DMS153 (cell line): ENCODE results near the gene VEGFD.
"Not testable (repeated sequence)": the region's sequence is repeated elsewhere in the genome, so short reads cannot be mapped to it uniquely, and the experiment has no call there.

ENCODE experiments used
- DNase-seq: peaks from one replicate; lab custom pipeline; 2025; lab: John Stamatoyannopoulos, UW

Gene VEGFD

DNA sequence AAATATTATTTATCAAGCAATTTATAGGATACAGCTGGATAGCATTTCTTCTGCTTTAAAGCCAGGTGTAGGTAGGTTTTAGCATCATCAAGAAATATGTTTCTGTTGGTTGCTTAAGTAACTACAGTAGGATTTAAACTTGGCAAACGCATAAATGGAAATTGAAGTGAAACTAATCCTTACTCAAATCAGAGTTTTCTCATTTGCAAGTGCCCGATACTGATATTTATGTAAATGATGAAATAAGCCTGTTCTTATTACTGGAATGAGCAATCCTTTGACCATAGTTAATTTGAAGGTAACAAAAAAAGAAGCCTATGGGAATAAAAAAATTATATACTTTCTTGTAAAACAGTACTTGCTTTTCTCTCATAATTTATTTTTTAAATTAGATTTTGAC, 25.7 kb downstream of the VEGFD start:
- no peak for DNase-seq

- DNase-seq: no peak
These were observed 27.8 kb downstream of the VEGFD start for GRCh38 chrX:15356444-15356843.

DNA sequence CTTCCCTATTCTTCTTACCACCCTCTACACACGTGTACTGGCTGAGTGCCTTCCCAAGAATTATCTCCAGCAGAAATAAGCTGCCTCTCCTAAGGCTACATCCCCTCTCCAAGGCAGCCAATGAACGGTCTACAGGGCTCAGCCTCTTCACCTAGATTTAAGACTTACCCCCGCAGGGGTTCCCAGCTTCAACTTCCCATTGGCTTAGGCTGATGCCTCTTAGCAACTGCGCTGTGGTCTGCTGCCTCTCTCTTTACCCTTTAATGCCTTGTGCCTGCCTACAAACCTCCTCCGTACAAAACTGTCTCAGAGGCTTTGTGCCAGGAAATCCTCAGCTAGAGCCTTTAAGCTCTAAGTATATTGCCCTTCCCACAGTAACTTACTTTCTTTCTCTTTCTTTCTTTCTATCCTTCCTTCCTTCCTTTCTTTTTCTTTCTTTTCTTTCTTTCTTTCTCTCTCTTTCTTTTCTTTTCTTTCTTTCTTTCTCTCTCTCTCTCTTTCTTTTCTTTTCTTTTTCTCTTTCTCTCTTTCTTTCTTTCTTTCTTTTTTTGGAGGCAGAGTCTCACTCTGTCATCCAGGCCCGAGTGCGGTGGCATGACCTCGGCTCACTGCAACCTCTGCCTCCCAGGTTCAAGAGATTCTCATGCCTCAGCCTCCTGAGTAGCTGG, 33.8 kb downstream of the VEGFD start:
- DNase-seq: no peak

DNA sequence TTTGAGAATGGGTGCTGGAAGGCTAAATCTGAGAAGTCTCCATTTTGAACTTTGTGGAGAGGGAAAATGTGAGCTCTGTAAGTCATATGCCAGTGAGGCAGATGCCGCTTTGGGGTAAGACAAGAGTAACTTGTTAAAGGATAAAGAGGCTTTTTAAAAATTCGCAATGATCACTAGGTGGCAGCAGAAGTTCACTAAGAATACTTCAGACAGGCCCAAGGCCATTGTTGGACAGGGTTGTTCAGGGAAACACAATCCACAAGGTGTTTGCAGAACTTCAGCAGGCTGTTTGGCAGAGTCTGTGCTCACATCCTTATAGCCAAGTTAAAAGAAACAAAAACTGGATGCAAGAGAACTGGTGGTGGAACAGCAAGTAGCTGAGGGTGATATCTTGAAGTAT, 35.2 kb downstream of the VEGFD start:
- peak; percentile 46 for DNase-seq

GRCh38 chrX:15345976-15346375, 38.2 kb downstream of the VEGFD start:
- no peak for DNase-seq

GRCh38 chrX:15344106-15344505, 40.1 kb downstream of the VEGFD start:
- no peak for DNase-seq

GRCh38 chrX:15343075-15343476, 41.1 kb downstream of the VEGFD start:
- no peak for DNase-seq

DNA sequence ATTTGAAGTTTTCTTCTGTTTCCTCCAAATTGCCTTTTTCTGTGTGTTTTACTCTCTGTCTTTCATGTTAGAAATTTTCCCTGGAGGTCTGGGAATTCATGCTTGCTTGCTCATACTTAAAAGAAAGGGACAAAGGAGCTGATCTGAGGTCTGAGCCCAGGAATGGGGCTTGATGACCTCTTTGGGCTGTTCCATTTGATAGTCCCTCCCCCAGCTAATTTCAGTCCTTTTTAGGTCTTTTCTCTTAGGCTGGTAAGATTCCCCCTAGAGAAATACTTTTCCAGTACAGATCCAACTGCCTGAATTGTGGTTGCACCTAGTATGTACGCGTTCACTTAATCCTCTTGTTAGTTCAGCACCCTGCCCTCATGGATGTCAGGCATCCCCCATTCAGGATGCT, 43.3 kb downstream of the VEGFD start:
- DNase-seq: no peak

DNA sequence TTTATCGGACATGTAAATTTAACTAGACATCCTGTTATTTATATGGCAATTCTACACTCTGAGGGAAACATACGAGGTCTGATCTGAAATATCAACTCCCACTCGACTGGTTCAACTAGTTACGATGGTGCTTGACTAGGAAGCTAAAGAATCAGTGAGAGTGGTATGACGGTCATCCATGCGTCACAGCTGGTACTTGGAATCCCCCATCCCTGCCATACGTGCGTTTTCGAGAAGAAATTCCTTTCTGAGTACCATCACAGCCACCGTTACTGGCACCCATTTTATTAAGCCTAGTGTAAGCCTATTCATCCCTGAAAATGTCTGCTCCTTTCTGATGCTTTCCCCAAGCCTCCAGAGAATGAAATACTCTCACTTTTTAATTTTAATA, 48.2 kb downstream of the VEGFD start:
- no peak for DNase-seq

GRCh38 chrX:15335135-15336022, 48.8 kb downstream of the VEGFD start, which contains the start of gene PIGA:
TSS of gene PIGA (minus strand) at chrX:15335523. CDS start at chrX:15331930, 3,593 bp downstream.
- peak; percentile 93 for DNase-seq

GRCh38 chrX:15334561-15334960, 49.7 kb downstream of the VEGFD start:
- no peak for DNase-seq

DNA sequence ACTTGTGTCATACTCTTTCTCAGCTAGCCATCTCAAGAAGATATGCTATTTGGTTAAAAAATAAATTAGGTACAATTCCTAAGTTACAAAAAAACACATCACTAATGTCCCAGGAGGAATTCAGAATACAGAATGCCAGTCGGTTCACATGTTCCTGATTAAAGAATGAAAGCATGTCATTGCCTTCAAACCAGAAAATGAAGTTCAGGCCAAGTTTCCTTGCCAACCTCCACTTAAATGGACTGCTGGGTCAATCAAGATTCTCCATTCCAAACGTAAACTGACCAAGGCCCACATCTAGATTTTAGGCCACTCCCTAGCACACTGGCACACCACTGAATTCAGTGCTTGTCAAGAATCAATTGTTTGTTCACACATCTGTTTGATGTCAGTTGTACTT, 55.4 kb downstream of the VEGFD start:
- DNase-seq: no peak

GRCh38 chrX:15328131-15328530, 56.1 kb downstream of the VEGFD start:
- DNase-seq: no peak

DNA sequence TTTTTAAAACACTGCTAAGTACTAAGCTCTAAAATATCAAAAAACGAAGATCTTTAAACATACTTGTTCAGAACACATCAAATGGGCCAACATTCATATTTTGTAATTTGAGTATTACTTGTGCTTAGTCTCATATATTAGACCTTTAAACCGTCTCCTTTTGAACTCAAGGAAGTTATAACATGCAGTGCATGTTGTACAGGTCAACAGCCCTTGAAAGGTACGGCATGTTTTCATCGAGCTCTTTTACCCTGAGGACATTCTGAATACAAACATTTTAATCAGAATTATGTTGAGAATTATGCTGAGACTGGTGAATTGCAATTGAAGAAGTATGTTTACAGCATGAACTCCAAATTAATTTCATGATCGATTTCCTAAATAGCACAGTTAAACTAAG, 61.7 kb downstream of the VEGFD start:
- no peak for DNase-seq

DNA sequence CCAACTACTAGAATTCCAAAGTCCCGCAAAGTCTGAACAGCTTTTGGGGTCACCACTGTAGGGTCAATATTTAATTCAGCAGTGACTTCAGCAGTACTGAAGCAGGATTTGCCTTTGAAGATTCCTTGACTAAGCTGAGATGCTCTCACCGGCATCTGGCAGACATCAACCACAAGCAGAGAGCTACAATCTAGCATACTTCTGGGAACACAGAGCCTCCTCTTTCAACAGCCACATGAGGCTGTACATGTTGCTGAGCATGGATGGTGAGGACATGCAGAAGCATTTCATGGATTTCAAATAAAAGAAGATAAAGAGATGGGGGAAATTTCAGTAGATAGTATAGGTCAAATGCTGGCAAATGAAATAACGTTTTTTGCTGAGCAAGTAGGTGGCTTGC, 62.1 kb downstream of the VEGFD start:
- DNase-seq: no peak

- DNase-seq: no peak
These were observed 62.8 kb downstream of the VEGFD start for GRCh38 chrX:15321447-15321846.

GRCh38 chrX:15320297-15320696, 63.9 kb downstream of the VEGFD start:
- DNase-seq: no peak

DNA sequence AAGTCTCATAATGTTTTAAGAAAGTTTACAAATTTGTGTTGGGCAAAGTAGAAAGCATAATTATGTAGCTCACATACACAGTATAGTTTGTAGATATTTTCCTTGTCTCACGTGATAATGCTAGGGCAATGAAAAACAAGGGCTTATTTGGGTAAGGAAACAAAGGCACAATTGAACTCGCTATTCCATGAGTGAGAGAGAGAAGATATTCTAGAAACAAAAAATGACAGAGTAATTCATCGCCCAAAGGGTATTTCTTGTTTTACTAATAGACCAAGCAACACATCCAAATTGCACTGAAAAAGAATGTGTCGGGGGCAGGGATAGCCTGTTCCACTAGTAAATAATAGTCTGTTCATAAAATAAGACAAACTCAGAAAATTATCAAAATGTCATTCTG, 65.1 kb downstream of the VEGFD start:
- DNase-seq: no peak

GRCh38 chrX:15315509-15315908, 68.7 kb downstream of the VEGFD start, which contains the start of gene ASB11:
TSS of gene ASB11 (minus strand) at chrX:15315640. CDS start at chrX:15315605, 35 bp downstream.
- DNase-seq: no peak

- DNase-seq: no peak
These were observed 69.7 kb downstream of the VEGFD start for GRCh38 chrX:15314472-15314871.

GRCh38 chrX:15311119-15311518, 73.1 kb downstream of the VEGFD start:
- DNase-seq: no peak

GRCh38 chrX:15310117-15310516, 74.1 kb downstream of the VEGFD start:
- peak; percentile 84 for DNase-seq

DNA sequence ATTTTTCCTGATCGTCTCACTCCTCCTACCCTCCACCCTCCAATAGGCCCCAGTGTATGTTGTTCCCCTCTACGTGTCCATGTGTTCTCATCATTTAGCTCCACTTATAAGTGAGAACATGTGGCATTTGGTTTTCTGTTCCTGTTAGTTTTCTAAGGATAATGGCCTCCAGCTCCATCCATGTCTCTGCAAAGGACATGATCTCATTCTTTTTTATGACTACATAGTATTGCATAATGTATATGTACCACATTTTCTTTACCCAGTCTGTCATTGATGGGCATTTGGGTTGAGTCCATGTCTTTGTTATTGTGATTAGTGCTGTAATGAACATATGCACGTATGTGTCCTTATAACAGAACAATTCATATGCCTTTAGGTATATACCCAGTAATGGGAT, 78.3 kb downstream of the VEGFD start:
- not testable (repeated sequence) for DNase-seq
